Fibroblast of mammary gland (primary cell): Measurements from ENCODE around the gene TSHZ2.

Source experiments
- DNase-seq: peaks from one replicate; pipeline ENCODE4 v3.0.0-alpha.2; 2010; ENCODE audit warnings: low read depth
- H3K4me3 ChIP-seq: 2 replicates; pipeline ENCODE4 v1.5.1; 2011; ENCODE audit warnings: low read depth, mild to moderate bottlenecking, low read length, moderate library complexity; ENCODE audit not compliant: control insufficient read depth
- TF ChIP-seq, protein P1 (sequence below): conservative IDR thresholded peaks from 2 replicates; pipeline ENCODE4 v1.5.1; 2011; ENCODE audit warnings: low read depth, low read length, inconsistent platforms; ENCODE audit not compliant: control insufficient read depth, insufficient read depth

Gene TSHZ2

DNA sequence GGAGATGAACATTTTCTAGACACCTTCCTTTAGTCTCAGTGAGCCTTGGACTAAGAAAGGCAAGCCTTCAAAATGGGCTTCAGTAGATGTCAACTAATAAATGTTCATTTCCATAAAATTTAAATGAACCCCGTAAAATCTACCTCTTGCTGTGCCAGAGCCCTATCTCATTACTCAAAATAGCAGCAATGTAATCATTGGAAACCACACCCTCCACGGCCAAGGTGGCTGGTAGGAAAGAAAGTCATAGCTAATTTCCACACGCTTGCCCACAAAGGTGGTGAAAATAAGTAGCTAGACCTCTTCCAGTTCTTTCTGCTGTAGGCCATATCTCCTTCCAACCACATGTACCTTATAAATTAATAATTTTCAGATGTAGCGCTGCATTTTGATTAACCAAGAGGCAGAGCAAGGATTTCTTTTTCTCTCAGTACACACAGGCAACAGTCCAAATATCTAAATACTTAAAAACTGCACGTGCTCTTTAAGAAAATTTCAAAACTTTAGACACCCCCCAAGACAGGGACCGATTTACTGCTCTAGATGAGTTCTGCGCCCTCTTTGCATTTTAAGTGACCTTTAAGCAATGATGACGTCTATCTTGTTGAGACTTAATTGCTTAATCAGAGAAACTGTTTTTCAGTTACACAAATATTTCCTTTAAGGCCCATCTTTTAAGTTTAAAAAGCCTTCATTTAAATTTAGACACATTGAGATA, 330.7 kb downstream of the TSHZ2 start:
- TF ChIP-seq, protein P1, sequence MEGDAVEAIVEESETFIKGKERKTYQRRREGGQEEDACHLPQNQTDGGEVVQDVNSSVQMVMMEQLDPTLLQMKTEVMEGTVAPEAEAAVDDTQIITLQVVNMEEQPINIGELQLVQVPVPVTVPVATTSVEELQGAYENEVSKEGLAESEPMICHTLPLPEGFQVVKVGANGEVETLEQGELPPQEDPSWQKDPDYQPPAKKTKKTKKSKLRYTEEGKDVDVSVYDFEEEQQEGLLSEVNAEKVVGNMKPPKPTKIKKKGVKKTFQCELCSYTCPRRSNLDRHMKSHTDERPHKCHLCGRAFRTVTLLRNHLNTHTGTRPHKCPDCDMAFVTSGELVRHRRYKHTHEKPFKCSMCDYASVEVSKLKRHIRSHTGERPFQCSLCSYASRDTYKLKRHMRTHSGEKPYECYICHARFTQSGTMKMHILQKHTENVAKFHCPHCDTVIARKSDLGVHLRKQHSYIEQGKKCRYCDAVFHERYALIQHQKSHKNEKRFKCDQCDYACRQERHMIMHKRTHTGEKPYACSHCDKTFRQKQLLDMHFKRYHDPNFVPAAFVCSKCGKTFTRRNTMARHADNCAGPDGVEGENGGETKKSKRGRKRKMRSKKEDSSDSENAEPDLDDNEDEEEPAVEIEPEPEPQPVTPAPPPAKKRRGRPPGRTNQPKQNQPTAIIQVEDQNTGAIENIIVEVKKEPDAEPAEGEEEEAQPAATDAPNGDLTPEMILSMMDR, result no peak
- no peak overlapping the region for H3K4me3 ChIP-seq
- no peak for DNase-seq

DNA sequence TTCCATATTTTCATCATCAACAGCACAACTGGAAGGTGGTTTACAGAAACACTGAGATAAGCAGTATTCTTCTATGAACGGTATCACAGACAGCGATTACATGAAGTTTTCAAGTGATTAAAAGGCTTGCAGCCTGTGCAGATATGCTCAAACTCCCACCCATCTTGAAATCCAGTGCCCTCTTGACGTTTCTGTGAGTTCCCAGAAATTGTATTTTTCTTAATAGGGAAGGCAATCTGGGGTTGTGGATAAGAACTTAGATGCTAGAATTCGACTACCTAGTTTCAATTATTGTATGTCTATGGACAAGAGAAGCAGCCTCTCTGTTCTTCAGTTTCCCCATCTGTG, 331.2 kb downstream of the TSHZ2 start:
- no peak overlapping the region for H3K4me3 ChIP-seq
- no peak for DNase-seq
- TF ChIP-seq, protein P1, result no peak

DNA sequence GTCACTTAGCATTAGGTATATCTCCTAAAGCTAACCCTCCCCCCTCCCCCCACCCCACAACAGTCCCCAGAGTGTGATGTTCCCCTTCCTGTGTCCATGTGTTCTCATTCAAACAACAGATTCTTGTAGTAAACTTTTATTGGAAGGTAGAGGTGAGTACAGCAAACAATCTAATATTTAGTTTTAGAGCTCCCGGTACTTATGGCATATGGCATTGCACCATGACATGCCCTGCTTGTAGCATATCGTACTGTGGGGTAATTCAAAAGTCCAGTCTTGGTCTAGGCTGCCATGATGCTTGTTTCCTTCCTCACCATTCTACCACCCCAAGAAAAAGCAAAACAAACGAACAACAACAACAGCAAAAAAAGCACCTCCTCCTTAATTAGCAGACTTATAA, 332.0 kb downstream of the TSHZ2 start:
- H3K4me3 ChIP-seq, result no peak overlapping the region
- DNase-seq, result no peak

DNA sequence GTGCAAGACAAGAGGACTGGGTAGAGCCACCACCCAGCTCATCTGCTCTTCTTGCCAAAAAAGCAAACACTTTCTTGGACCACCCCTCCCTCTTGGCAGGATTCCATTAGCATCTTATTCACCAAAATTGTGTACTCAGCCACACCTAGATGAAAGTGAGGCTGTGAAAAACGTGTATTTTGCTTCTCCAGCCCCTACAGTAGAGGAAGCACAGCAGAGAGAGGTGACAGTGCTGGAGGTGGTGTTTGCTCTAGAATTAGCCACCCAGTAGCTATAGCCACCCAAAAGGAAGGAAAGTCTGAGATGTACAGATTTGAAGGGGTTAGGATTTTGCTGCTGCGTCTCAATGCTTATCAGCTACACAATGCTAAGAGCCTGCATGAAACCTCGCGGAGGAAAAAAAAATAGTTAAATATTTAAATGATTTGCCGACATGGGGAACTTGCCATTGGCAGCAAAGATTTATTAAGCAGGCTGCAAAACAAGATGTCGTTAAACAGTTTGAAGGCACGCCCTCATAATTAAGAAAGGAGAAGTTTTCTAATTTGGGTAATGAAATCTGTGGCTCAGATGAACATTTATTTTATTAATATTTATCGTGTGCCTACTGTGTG, 334.1 kb downstream of the TSHZ2 start:
- H3K4me3 ChIP-seq, result no peak overlapping the region
- TF ChIP-seq, protein P1, result no peak
- no peak for DNase-seq

More for the DNA sequence above, 332.0 kb downstream of the TSHZ2 start:
- TF ChIP-seq, protein P1, result no peak

DNA sequence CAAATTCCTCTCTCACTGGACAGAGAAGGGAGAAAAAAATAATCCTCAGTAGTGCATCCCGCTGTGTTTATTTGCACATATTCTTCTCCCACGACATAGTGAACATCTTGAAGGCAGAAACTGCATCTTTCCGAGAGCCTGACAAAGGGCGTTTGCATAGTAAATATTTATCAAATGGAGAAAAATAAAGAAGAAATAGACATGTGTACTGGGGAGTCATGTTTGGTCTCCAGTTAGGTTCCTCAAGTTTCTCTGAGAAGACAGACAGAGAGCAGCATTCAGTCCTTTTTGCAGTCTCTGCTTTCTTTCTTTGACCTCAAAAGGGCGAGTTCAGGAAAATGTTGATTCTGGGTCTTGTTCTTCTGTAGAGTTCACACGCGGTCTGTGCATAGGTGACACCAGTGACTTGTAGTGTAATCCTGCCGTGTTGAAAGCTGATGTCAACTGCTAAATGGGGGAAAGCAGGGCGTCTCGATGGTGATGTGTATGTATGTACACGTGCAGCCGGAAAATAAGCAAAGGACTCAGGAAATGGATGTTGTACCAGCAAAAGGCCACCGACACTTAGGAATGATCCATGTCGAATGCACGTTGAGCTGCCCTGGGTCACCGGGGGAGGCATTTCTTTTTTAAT, 335.9 kb downstream of the TSHZ2 start:
- TF ChIP-seq, protein P1, result no peak

DNA sequence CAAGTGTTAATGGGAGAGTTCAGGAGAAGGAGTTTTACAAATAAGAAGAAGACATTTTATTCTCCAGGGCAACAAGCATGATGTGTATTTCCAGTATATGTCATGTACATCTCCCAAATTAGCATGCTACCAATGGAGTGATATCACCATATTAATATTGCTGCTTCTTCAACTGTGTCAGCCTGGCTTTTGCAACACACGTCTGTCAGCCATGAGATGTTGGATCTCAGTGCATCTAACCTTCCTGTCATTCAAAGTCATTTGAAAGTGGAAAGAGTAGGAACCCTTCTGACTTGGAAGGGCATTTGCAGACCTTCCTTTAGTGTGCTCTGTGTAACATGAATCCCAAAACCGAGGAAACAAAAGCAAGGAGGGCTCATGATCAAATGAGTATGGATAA, 337.4 kb downstream of the TSHZ2 start:
- DNase-seq, result no peak
- TF ChIP-seq, protein P1, result no peak
- H3K4me3 ChIP-seq, result no peak overlapping the region

More for the DNA sequence above, 335.9 kb downstream of the TSHZ2 start:
- no peak for DNase-seq
- no peak overlapping the region for H3K4me3 ChIP-seq

DNA sequence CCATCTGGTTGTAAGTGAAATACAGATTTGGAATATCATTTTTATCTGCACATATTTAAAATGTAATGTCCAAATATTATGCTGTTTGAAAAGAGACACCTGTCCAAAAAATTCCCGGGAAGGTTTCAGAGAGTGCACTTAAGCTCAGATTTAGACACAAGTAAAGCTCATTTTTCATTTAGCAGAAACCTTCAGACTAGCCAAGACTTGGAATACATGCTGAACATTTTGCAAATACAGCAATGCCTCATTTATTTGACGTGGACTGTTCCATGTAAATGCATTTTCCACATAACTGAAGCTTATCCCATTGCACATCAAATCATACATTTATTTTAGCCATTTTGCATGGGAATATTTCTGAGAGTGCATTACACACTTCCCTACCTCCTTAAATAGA, 340.8 kb downstream of the TSHZ2 start:
- TF ChIP-seq, protein P1, result no peak
- DNase-seq, result no peak
- H3K4me3 ChIP-seq, result no peak overlapping the region
